GM18498 (cell line): ENCODE measurements around the gene HES6.

Experiments used
- ATAC-seq: cut with Tn5 transposase; IDR thresholded peaks from one replicate; pipeline ENCODE4 v1.9.1; 2021; ENCODE audit warnings: mild to moderate bottlenecking, moderate library complexity; ENCODE audit not compliant: unreplicated experiment

Gene HES6

GRCh38 chr2:238255636-238256035 is 15.8 kb upstream of the HES6 start:
- no peak for ATAC-seq

GRCh38 chr2:238255151-238255551 is 15.3 kb upstream of the HES6 start:
- no peak for ATAC-seq

GRCh38 chr2:238254095-238254723 is 14.4 kb upstream of the HES6 start:
- ATAC-seq, result no peak

GRCh38 chr2:238252766-238253630 is 13.2 kb upstream of the HES6 start:
- ATAC-seq, result no peak

- ATAC-seq, result no peak
These were observed 12.1 kb upstream of the HES6 start for GRCh38 chr2:238251986-238252385.

- ATAC-seq, result no peak
These were observed 11.5 kb upstream of the HES6 start for GRCh38 chr2:238251331-238251730.

GRCh38 chr2:238250896-238251295 is 11.1 kb upstream of the HES6 start:
- no peak for ATAC-seq

GRCh38 chr2:238247841-238248453 is 8.1 kb upstream of the HES6 start:
- ATAC-seq, result no peak

GRCh38 chr2:238247002-238247822 is 7.4 kb upstream of the HES6 start:
- no peak for ATAC-seq

GRCh38 chr2:238244151-238244550 is 4.3 kb upstream of the HES6 start:
- ATAC-seq, result no peak

- ATAC-seq, result no peak
These were observed 3.7 kb upstream of the HES6 start for GRCh38 chr2:238243496-238244076.

- no peak for ATAC-seq
These were observed 3.1 kb upstream of the HES6 start for GRCh38 chr2:238242731-238243495.

GRCh38 chr2:238241970-238242369 is 2.1 kb upstream of the HES6 start:
- no peak for ATAC-seq

- ATAC-seq, result no peak
These were observed 1.2 kb upstream of the HES6 start for GRCh38 chr2:238240757-238241711.

- no peak for ATAC-seq
These were observed 335 bp downstream of the HES6 start for GRCh38 chr2:238239543-238239862.

- ATAC-seq, result peak; percentile 1
These were observed 884 bp downstream of the HES6 start for GRCh38 chr2:238238766-238239542.

- no peak for ATAC-seq
These were observed 1.5 kb downstream of the HES6 start for GRCh38 chr2:238238311-238238765.
